HCT116 (cell line): ENCODE measurements around the gene HIRIP3. TPM values are rescaled to one million over a fixed set of nuclear protein-coding genes. Genes with fewer than 3 reads are reported as not detected.

ENCODE experiments used
- ATAC-seq: fragments of 200-7000 bp; cut with Tn5 transposase; 2 replicates; pipeline ENCODE4 v1.9.1; 2020; ENCODE audit warnings: mild to moderate bottlenecking, moderate library complexity
- BruUV-seq: library from RNA; stranded (reverse); fragments of 400-500 nt; replicated peaks from 2 replicates; lab custom pipeline; 2021; lab: Mats Ljungman, UMichigan
- CTCF ChIA-PET: fragments of 300-600 bp; sonication (Branson Sonifier 250); formaldehyde crosslinking; loops from one replicate; lab custom pipeline; 2021; ENCODE audit warnings: antibody characterized with exemption; lab: Charles Lee
- POLR2A ChIA-PET: fragments of 300-600, 350-600 bp; sonication (Branson Sonifier 250); formaldehyde crosslinking; loops from one replicate; lab custom pipeline; 2021; ENCODE audit warnings: antibody characterized with exemption; lab: Charles Lee
- RAD21 ChIA-PET, 2 experiments: fragments of 300-600 bp; sonication (Branson Sonifier 250); formaldehyde crosslinking; loops; one replicate each; lab custom pipeline; 2023; ENCODE audit warnings: low total read pairs in 2 of 2; ENCODE audit not compliant: uncharacterized antibody in 2 of 2, unreplicated experiment in 2 of 2, low non-redundant PET in 1 of 2; lab: Charles Lee
- DNase-seq: peaks from one replicate; pipeline ENCODE4 v3.0.0-alpha.2; 2010; ENCODE audit warnings: low read depth, low spot score
- H2AFZ ChIP-seq: fragments of 200-600 bp; shearing (Covaris generic), sonication (generic); 2 replicates; pipeline ENCODE4 v1.6.1; 2017; ENCODE audit warnings: low read depth, mixed run types, mixed read lengths, antibody characterized with exemption, low read length; ENCODE audit not compliant: poor library complexity, severe bottlenecking
- H3K27ac ChIP-seq: 2 replicates; pipeline ENCODE4 v1.5.1; 2012; ENCODE audit warnings: low read depth, low read length
- H3K27me3 ChIP-seq: fragments of 200-600 bp; sonication (generic); 2 replicates; pipeline ENCODE4 v1.6.1; 2016; ENCODE audit warnings: mixed run types, low read length, mixed read lengths; ENCODE audit not compliant: insufficient read depth
- H3K36me3 ChIP-seq, 2 experiments: fragments of 200-500 bp in 1 of 2; fragments of 200-600 bp in 1 of 2; sonication (Bioruptor generic) in 1 of 2; sonication (generic) in 1 of 2; 2 replicates each; pipeline versions ENCODE4 v1.5.1 to v1.6.1; 2014 to 2016; ENCODE audit warnings: low read length in 2 of 2, inconsistent platforms in 1 of 2, mixed read lengths in 1 of 2, mixed run types in 1 of 2; ENCODE audit not compliant: insufficient read depth in 2 of 2, control insufficient read depth in 1 of 2
- H3K4me1 ChIP-seq, 2 experiments: fragments of 200-600 bp in 1 of 2; sonication (generic) in 1 of 2; 2 replicates each; pipeline versions ENCODE4 v1.5.1 to v1.6.1; 2012 to 2017; ENCODE audit warnings: low read length in 2 of 2, inconsistent platforms in 1 of 2, mild to moderate bottlenecking in 1 of 2, mixed read lengths in 1 of 2, mixed run types in 1 of 2, moderate library complexity in 1 of 2; ENCODE audit not compliant: insufficient read depth in 2 of 2, control insufficient read depth in 1 of 2
- H3K4me2 ChIP-seq: fragments of 200-600 bp; sonication (generic); 2 replicates; pipeline ENCODE4 v1.6.1; 2017; ENCODE audit warnings: mixed run types, low read length, mixed read lengths
- H3K4me3 ChIP-seq, 2 experiments: fragments of 200-600 bp in 1 of 2; sonication (generic) in 1 of 2; replicated peaks in 1 of 2; 2 replicates each; pipeline ENCODE4 v1.5.1; 2011 to 2016; ENCODE audit warnings: low read length in 2 of 2, control low read depth in 1 of 2, low read depth in 1 of 2, mild to moderate bottlenecking in 1 of 2, mixed read lengths in 1 of 2, mixed run types in 1 of 2
- H3K79me2 ChIP-seq: fragments of 200-600 bp; sonication (generic); 2 replicates; pipeline ENCODE4 v1.6.1; 2017; ENCODE audit warnings: mild to moderate bottlenecking, mixed run types, low read length, moderate library complexity, mixed read lengths; ENCODE audit not compliant: insufficient read depth
- H3K9ac ChIP-seq: fragments of 200-600 bp; sonication (generic); 2 replicates; pipeline ENCODE4 v1.6.1; 2016; ENCODE audit warnings: low read length, mixed read lengths
- H3K9me2 ChIP-seq: fragments of 200-600 bp; sonication (generic), shearing (Covaris generic); 2 replicates; pipeline ENCODE4 v1.6.1; 2017; ENCODE audit warnings: mixed run types, mild to moderate bottlenecking, moderate library complexity; ENCODE audit not compliant: insufficient read depth
- H3K9me3 ChIP-seq, 2 experiments: fragments of 200-500 bp in 1 of 2; fragments of 200-600 bp in 1 of 2; sonication (Bioruptor generic) in 1 of 2; sonication (generic) in 1 of 2; 2 replicates each; pipeline ENCODE4 v1.6.1; 2014 to 2017; ENCODE audit warnings: low read length in 2 of 2, mixed read lengths in 2 of 2, inconsistent platforms in 1 of 2, low read depth in 1 of 2, mild to moderate bottlenecking in 1 of 2, mixed run types in 1 of 2, moderate library complexity in 1 of 2; ENCODE audit not compliant: control insufficient read depth in 1 of 2, insufficient read depth in 1 of 2
- H4K20me1 ChIP-seq: fragments of 200-600 bp; sonication (generic), shearing (Covaris generic); 2 replicates; pipeline ENCODE4 v1.6.1; 2017; ENCODE audit warnings: mixed run types, mild to moderate bottlenecking, moderate library complexity; ENCODE audit not compliant: insufficient read depth
- CEBPB ChIP-seq: IDR thresholded peaks from 2 replicates; pipeline ENCODE4 v1.6.1; 2012; ENCODE audit warnings: low read depth
- FOSL1 ChIP-seq: IDR thresholded peaks from 2 replicates; pipeline ENCODE4 v1.6.1; 2012; ENCODE audit warnings: low read depth
- JUND ChIP-seq: IDR thresholded peaks from 2 replicates; pipeline ENCODE4 v1.6.1; 2012
- POLR2A ChIP-seq: IDR thresholded peaks from 2 replicates; pipeline ENCODE4 v1.7.0; 2011; ENCODE audit warnings: borderline replicate concordance; ENCODE audit not compliant: insufficient read depth, insufficient read length; ENCODE audit errors: extremely low read depth
- SIN3A ChIP-seq: IDR thresholded peaks from 2 replicates; pipeline ENCODE4 v1.6.1; 2012; ENCODE audit warnings: low read depth
- SRF ChIP-seq: IDR thresholded peaks from 2 replicates; pipeline ENCODE4 v1.6.1; 2012; ENCODE audit warnings: low read depth
- YY1 ChIP-seq: IDR thresholded peaks from 2 replicates; pipeline ENCODE4 v1.6.1; 2011; ENCODE audit warnings: low read length, low read depth, moderate library complexity, mild to moderate bottlenecking; ENCODE audit not compliant: insufficient replicate concordance; ENCODE audit errors: extremely low read depth
- ZBTB33 ChIP-seq: IDR thresholded peaks from 2 replicates; pipeline ENCODE4 v1.6.1; 2011; ENCODE audit warnings: mild to moderate bottlenecking, low read length, moderate library complexity; ENCODE audit not compliant: insufficient replicate concordance; ENCODE audit errors: extremely low read depth
- ZNF274 ChIP-seq: fragments of 200-500 bp; sonication (Bioruptor generic); IDR thresholded peaks from 2 replicates; pipeline ENCODE4 v1.6.1; 2014; ENCODE audit warnings: mild to moderate bottlenecking, low read depth, low read length, inconsistent platforms
- intact Hi-C: fragments of 100-400 bp; cut with micrococcal nuclease; formaldehyde crosslinking; loops from 2 replicates; pipeline ENCODE4 v1.10.0; 2022
- total RNA-seq: library from RNA; stranded (reverse); gene quantifications from one replicate; pipeline ENCODE4 v1.2.1, GENCODE V29; 2021; ENCODE audit not compliant: unreplicated experiment
- TF ChIP-seq, protein P1 (sequence below): IDR thresholded peaks from 2 replicates; pipeline ENCODE4 v1.6.1; 2012
- TF ChIP-seq, protein P2 (sequence below): IDR thresholded peaks from 2 replicates; pipeline ENCODE4 v1.6.1; 2012; ENCODE audit warnings: low read depth
- TF ChIP-seq, protein P3 (sequence below), 3 experiments: fragments of 200-600 bp in 1 of 3; sonication (generic) in 1 of 3; IDR thresholded peaks in 2 of 3; conservative IDR thresholded peaks in 1 of 3; 2 replicates each; pipeline ENCODE4 v1.5.1; 2012 to 2017; ENCODE audit warnings: low read depth in 2 of 3, low read length in 2 of 3, antibody characterized with exemption in 1 of 3, borderline replicate concordance in 1 of 3, control low read depth in 1 of 3, mild to moderate bottlenecking in 1 of 3, mixed read lengths in 1 of 3, mixed run types in 1 of 3, moderate library complexity in 1 of 3; ENCODE audit not compliant: insufficient read depth in 1 of 3

HIRIP3 gene
- total RNA-seq, 1 experiment from 2014 or later = 21.8 TPM

GRCh38 chr16:29989111-29989858, 6.1 kb downstream of the HIRIP3 start (continued):
- TF ChIP-seq ZBTB33 (no peak), CEBPB (no peak), ZNF274 (no peak)
- TF ChIP-seq, protein P1, sequence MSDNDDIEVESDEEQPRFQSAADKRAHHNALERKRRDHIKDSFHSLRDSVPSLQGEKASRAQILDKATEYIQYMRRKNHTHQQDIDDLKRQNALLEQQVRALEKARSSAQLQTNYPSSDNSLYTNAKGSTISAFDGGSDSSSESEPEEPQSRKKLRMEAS = no peak

- Histone ChIP-seq H3K27me3 (no peaks in the 10 kb centered on the region), H3K79me2 (no peaks in the 10 kb centered on the region), H3K9ac (no peak overlapping the region), H3K4me1 (no peaks in the 10 kb centered on the region), H3K9me2 (no peaks in the 10 kb centered on the region), H3K36me3 (peaks cover 47% of the 10 kb centered on the region in 2 experiments), H3K4me3 (no peak overlapping the region), H2AFZ (no peak overlapping the region), H3K9me3 (no peaks in the 10 kb centered on the region), H3K27ac (0 out of 2 replicates have a peak overlapping the region, but pooled peaks have one; percentile 11), H3K4me2 (no peak overlapping the region), H4K20me1 (no peaks in the 10 kb centered on the region)
- ChIA-PET CTCF (interaction anchor here (0.6 kb wide), 1 partner anchor 291 kb away, joined by 3 read pairs; no protein-coding TSS in a partner anchor), POLR2A (no interaction called here), RAD21 (no interaction called here)
- intact Hi-C loops = no loop called here
- DNase-seq (no peak), ATAC-seq (no peak)
- no TSS peak for BruUV-seq
- no peak for TF ChIP-seq JUND
- TF ChIP-seq, protein P2, sequence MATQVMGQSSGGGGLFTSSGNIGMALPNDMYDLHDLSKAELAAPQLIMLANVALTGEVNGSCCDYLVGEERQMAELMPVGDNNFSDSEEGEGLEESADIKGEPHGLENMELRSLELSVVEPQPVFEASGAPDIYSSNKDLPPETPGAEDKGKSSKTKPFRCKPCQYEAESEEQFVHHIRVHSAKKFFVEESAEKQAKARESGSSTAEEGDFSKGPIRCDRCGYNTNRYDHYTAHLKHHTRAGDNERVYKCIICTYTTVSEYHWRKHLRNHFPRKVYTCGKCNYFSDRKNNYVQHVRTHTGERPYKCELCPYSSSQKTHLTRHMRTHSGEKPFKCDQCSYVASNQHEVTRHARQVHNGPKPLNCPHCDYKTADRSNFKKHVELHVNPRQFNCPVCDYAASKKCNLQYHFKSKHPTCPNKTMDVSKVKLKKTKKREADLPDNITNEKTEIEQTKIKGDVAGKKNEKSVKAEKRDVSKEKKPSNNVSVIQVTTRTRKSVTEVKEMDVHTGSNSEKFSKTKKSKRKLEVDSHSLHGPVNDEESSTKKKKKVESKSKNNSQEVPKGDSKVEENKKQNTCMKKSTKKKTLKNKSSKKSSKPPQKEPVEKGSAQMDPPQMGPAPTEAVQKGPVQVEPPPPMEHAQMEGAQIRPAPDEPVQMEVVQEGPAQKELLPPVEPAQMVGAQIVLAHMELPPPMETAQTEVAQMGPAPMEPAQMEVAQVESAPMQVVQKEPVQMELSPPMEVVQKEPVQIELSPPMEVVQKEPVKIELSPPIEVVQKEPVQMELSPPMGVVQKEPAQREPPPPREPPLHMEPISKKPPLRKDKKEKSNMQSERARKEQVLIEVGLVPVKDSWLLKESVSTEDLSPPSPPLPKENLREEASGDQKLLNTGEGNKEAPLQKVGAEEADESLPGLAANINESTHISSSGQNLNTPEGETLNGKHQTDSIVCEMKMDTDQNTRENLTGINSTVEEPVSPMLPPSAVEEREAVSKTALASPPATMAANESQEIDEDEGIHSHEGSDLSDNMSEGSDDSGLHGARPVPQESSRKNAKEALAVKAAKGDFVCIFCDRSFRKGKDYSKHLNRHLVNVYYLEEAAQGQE = no peak
- TF ChIP-seq SIN3A = no peak
- TF ChIP-seq SRF = no peak
- TF ChIP-seq, protein P3, sequence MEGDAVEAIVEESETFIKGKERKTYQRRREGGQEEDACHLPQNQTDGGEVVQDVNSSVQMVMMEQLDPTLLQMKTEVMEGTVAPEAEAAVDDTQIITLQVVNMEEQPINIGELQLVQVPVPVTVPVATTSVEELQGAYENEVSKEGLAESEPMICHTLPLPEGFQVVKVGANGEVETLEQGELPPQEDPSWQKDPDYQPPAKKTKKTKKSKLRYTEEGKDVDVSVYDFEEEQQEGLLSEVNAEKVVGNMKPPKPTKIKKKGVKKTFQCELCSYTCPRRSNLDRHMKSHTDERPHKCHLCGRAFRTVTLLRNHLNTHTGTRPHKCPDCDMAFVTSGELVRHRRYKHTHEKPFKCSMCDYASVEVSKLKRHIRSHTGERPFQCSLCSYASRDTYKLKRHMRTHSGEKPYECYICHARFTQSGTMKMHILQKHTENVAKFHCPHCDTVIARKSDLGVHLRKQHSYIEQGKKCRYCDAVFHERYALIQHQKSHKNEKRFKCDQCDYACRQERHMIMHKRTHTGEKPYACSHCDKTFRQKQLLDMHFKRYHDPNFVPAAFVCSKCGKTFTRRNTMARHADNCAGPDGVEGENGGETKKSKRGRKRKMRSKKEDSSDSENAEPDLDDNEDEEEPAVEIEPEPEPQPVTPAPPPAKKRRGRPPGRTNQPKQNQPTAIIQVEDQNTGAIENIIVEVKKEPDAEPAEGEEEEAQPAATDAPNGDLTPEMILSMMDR (IDR thresholded peaks at IDR 0.05 in 2 of 3, conservative IDR thresholded peaks at IDR 0.05 in 1 of 3; ENCODE audit: borderline replicate concordance in 1 of 3, insufficient read depth in 1 of 3, low read depth in 2 of 3, low read length in 2 of 3) = no peak
- no peak for TF ChIP-seq FOSL1
- no peak for TF ChIP-seq ZBTB33
- no peak for TF ChIP-seq POLR2A
- no peak for TF ChIP-seq YY1
These were observed 6.9 kb downstream of the HIRIP3 start for GRCh38 chr16:29988346-29989075.
